Measurements from ENCODE around the gene CPT1B. TPM values are rescaled to one million over a fixed set of nuclear protein-coding genes. Genes with fewer than 3 reads are reported as not detected.
A peak's percentile ranks its signal among the peaks of the same experiment; 100 is the strongest.

CPT1B gene
- total RNA-seq, 4 donors from 2014 or later = 9.7 to 38.7 (median 14.9) TPM

GRCh38 chr22:50574383-50574755 is 3.9 kb downstream of the CPT1B start:
- peaks cover 5 to 7% of the 10 kb centered on the region in 2 donors for H3K36me3 ChIP-seq
- 96 to 97% methylated on average over 11 of the region's 11 CpGs for WGBS, 2 donors

GRCh38 chr22:50573491-50574382 is 4.5 kb downstream of the CPT1B start:
- H3K4me1 ChIP-seq = peaks cover 17 to 29% of the 10 kb centered on the region in 2 donors
- H3K36me3 ChIP-seq = peaks cover 5 to 8% of the 10 kb centered on the region in 2 donors
- 89 to 91% methylated on average over 18 to 21 of the region's 26 CpGs for WGBS, 2 donors
- H3K27me3 ChIP-seq = no peaks in the 10 kb centered on the region
- TF ChIP-seq POLR2A (IDR thresholded peaks at IDR 0.05) = no peak
- TF ChIP-seq CTCF (IDR thresholded peaks at IDR 0.05) = no peak
- intact Hi-C loops (cut with DNase I) = no loop called here
- DNase-seq = no peak
- H3K27ac ChIP-seq = no peak overlapping the region
- H3K9me3 ChIP-seq = no peaks in the 10 kb centered on the region
- H3K4me3 ChIP-seq (replicated peaks in 1 of 3) = no peak overlapping the region

More at GRCh38 chr22:50574383-50574755, 3.9 kb downstream of the CPT1B start:
- Histone ChIP-seq H3K4me1 (peaks cover 12 to 31% of the 10 kb centered on the region in 2 donors), H3K27ac (no peak overlapping the region), H3K27me3 (no peaks in the 10 kb centered on the region), H3K4me3 (replicated peaks in 1 of 3) (no peak overlapping the region), H3K9me3 (no peaks in the 10 kb centered on the region)
- intact Hi-C loops (cut with DNase I) = no loop called here
- no peak for DNase-seq
- TF ChIP-seq POLR2A (IDR thresholded peaks at IDR 0.05) = no peak
- TF ChIP-seq CTCF (IDR thresholded peaks at IDR 0.05) = no peak

DNA sequence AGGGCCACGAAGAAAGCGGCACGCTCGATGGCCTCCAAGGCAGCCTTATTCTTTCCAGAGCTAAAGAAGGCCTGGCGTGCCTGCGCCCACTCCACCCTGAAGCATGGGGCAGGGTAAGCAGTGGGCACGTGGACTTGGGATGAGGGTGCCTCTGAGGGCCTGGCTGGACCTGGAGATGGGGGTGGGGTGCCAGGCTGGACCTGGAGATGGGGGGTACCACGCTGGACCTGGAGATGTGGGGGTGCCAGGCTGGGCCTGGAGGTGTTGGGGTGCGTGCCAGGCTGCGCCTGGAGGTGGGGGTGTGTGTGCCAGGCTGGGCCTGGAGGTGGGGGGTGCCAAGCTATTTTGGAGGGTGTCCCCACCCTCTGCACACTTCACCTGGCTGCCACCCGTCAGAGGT is 5.3 kb downstream of the CPT1B start:
- H3K4me1 ChIP-seq = peaks cover 14 to 22% of the 10 kb centered on the region in 2 donors
- no peak for DNase-seq
- no peak overlapping the region for H3K4me3 ChIP-seq (replicated peaks in 1 of 3)
- TF ChIP-seq CTCF (IDR thresholded peaks at IDR 0.05) = no peak
- TF ChIP-seq POLR2A (IDR thresholded peaks at IDR 0.05) = no peak
- no peaks in the 10 kb centered on the region for H3K27me3 ChIP-seq
- intact Hi-C loops (cut with DNase I) = no loop called here
- H3K27ac ChIP-seq = no peak overlapping the region
- no peaks in the 10 kb centered on the region for H3K9me3 ChIP-seq
- peaks cover 5 to 11% of the 10 kb centered on the region in 2 donors for H3K36me3 ChIP-seq
- WGBS, 2 donors = 95 to 97% methylated on average over 9 to 10 of the region's 11 CpGs

DNA sequence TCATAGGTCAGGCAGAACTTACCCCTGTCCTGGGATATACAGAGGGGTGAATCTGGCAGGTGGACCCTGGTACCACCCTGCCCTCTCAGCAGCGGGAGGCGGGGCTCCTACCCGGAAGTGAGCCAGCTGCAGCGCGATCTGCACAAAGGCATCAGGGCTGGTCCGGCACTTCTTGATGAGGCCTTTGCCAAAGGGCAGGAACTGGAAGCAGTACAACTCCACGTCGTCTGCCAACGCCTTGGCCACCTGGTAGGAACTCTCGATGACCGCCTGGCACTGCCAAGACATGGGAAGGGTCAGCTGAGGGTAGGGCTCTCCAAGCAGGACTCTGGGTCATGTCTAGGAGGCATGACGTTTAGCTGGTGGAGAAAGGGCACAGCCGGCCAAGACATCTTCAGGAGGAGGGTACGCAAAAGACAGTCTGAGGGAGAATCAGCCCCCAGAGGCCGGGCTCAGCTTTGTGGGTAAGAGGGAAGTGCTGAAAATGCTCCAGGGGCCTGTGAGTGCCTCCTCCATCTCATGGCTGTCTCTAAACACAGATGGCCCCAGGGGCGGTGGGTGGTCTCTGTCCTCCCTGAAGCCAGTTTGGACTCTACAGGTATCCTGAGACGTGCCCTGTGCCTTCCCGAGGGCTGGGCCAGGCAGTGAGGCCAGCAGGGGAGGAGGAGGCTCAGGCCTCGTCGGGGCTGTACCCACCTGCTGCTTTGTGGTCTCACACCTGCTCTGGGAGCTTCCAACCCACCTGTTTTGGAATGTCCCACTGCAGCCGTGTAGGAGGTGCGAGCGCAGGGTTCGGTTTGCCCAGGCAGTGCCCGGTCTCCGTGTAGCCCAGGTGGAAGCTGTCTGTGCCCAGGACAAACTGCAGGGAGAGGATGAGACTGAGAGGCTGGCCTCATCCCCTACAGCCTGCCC is 6.7 kb downstream of the CPT1B start:
- peaks cover 5 to 11% of the 10 kb centered on the region in 2 donors for H3K36me3 ChIP-seq
- peak overlapping the region in 2 of 3 donors; percentile 47 to 56 for H3K27ac ChIP-seq

More for the DNA sequence above, 6.7 kb downstream of the CPT1B start:
- 77 to 90% methylated on average over 12 to 23 of the region's 26 CpGs for WGBS, 2 donors
- Histone ChIP-seq H3K9me3 (no peaks in the 10 kb centered on the region), H3K27me3 (no peaks in the 10 kb centered on the region), H3K4me1 (peaks cover 14 to 22% of the 10 kb centered on the region in 2 donors), H3K4me3 (replicated peaks in 1 of 3) (no peak overlapping the region)
- no peak for TF ChIP-seq POLR2A (IDR thresholded peaks at IDR 0.05)
- TF ChIP-seq CTCF (IDR thresholded peaks at IDR 0.05) = no peak
- intact Hi-C loops (cut with DNase I) = no loop called here
- DNase-seq = no peak

Data from thyroid gland (tissue), 4 donors.